Measurements from ENCODE around the gene GRK2. TPM values are rescaled to one million over a fixed set of nuclear protein-coding genes. Genes with fewer than 3 reads are reported as not detected.

The GRK2 gene
- polyA plus RNA-seq, 1 donor (not counting 4 experiments of a cell fraction or from before 2014, with no cell fraction given) = 21.1 TPM

DNA sequence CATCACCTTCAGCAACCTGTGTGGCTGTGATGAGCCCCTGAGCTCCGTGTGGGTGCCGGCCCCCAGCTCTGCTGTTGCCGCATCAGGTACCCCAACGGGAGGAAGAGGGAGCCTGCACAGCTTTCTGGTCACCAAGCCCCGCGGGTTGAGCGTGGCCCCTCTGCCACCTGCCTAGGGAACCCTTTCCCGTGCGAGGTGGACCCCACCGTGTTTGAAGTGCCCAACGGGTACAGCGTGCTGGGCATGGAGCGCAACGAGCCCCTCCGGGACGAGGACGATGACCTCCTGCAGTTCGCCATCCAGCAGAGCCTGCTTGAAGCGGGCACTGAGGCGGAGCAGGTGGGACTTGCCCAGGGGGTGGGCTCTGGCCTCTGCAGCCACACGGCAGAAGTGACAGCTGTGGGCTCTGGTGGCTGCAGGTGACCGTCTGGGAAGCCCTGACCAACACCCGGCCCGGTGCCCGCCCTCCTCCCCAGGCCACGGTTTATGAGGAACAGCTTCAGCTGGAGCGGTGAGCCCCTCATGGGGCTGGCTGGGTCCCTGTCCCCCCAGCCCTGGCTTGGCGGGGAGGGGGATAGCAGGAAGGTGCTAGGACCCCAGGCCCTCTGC lies 35.1 kb downstream of the GRK2 start:
- no peak for TF ChIP-seq EZH2 (IDR thresholded peaks at IDR 0.05; ENCODE audit: low read length)
- TF ChIP-seq, protein P1, sequence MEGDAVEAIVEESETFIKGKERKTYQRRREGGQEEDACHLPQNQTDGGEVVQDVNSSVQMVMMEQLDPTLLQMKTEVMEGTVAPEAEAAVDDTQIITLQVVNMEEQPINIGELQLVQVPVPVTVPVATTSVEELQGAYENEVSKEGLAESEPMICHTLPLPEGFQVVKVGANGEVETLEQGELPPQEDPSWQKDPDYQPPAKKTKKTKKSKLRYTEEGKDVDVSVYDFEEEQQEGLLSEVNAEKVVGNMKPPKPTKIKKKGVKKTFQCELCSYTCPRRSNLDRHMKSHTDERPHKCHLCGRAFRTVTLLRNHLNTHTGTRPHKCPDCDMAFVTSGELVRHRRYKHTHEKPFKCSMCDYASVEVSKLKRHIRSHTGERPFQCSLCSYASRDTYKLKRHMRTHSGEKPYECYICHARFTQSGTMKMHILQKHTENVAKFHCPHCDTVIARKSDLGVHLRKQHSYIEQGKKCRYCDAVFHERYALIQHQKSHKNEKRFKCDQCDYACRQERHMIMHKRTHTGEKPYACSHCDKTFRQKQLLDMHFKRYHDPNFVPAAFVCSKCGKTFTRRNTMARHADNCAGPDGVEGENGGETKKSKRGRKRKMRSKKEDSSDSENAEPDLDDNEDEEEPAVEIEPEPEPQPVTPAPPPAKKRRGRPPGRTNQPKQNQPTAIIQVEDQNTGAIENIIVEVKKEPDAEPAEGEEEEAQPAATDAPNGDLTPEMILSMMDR (optimal IDR thresholded peaks at IDR 0.05 in 1 of 3, IDR thresholded peaks at IDR 0.05 in 1 of 3, conservative IDR thresholded peaks at IDR 0.05 in 1 of 3; ENCODE audit: extremely low read depth in 1 of 3, insufficient read depth in 2 of 3, low read length in 3 of 3) = no peak
- H4K20me1 ChIP-seq (ENCODE audit: control insufficient read depth, extremely low read depth, insufficient read depth, low read length) = no peaks in the 10 kb centered on the region
- H2AFZ ChIP-seq (ENCODE audit: control insufficient read depth, low read length) = no peak overlapping the region
- DNase-seq (ENCODE audit: low read depth, low spot score) = no peak
- peaks cover 2% of the 10 kb centered on the region for H3K79me2 ChIP-seq (ENCODE audit: control insufficient read depth, insufficient read depth, low read length)
- no peak overlapping the region for H3K4me3 ChIP-seq (ENCODE audit: control insufficient read depth in 2 of 3, extremely low read depth in 1 of 3, insufficient read depth in 2 of 3, low read depth in 1 of 3, low read length in 3 of 3)
- peaks cover 31 to 32% of the 10 kb centered on the region in 2 experiments for H3K36me3 ChIP-seq (ENCODE audit: control insufficient read depth in 2 of 2, extremely low read depth in 1 of 2, insufficient read depth in 2 of 2, low read length in 2 of 2)
- H3K27me3 ChIP-seq (ENCODE audit: control insufficient read depth, extremely low read depth, insufficient read depth, low read length) = no peaks in the 10 kb centered on the region
- H3K27ac ChIP-seq (ENCODE audit: control insufficient read depth, insufficient read depth, low read length) = no peak overlapping the region
- no peaks in the 10 kb centered on the region for H3K9me1 ChIP-seq (ENCODE audit: control insufficient read depth, extremely low read depth, insufficient read depth, low read length)
- no peak overlapping the region for H3K9ac ChIP-seq (ENCODE audit: control insufficient read depth, extremely low read depth, insufficient read depth, low read length)
- peaks cover 22% of the 10 kb centered on the region for H3K4me1 ChIP-seq (ENCODE audit: control insufficient read depth, extremely low read depth, insufficient read depth, low read length)
- no peak for FAIRE-seq
- dilution Hi-C loops (cut with MboI; ENCODE audit: extremely low pct_ligation_motif_present, low sequenced_read_pairs) = no loop called here
- no peaks in the 10 kb centered on the region for H3K9me3 ChIP-seq (ENCODE audit: control insufficient read depth, low read depth, low read length)
- H3K4me2 ChIP-seq (ENCODE audit: control insufficient read depth, extremely low read depth, insufficient read depth, low read depth, low read length) = no peak overlapping the region

DNA sequence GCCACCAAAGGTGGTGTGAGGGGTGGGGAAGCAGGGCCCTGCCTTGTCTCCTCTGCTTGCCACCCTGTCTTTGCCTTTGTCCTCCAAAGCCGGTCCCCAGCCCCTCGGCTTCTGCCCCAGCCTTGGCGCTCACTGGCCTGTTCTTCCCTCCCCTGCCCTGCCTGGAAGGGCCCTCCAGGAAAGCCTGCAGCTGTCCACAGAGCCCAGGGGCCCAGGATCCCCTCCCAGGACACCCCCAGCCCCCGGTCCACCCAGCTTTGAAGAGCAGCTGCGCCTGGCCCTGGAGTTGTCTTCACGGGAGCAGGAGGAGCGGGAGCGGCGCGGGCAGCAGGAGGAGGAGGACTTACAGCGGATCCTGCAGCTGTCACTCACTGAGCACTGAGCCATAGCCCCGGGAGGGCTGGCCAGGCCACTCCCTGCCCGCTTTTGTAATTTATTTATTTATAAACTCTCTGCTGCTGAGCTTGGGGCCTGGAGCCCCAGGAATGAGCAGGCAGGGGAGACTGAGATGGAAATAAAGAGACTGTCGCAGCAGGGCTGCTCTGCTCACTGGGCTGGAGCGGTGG lies 35.8 kb downstream of the GRK2 start:
- H3K9ac ChIP-seq (ENCODE audit: control insufficient read depth, extremely low read depth, insufficient read depth, low read length) = peak overlapping the region; percentile 81
- TF ChIP-seq, protein P1 (optimal IDR thresholded peaks at IDR 0.05 in 1 of 3, IDR thresholded peaks at IDR 0.05 in 1 of 3, conservative IDR thresholded peaks at IDR 0.05 in 1 of 3; ENCODE audit: extremely low read depth in 1 of 3, insufficient read depth in 2 of 3, low read length in 3 of 3) = no peak
- no peak for TF ChIP-seq EZH2 (IDR thresholded peaks at IDR 0.05; ENCODE audit: low read length)
- H3K36me3 ChIP-seq (ENCODE audit: control insufficient read depth in 2 of 2, extremely low read depth in 1 of 2, insufficient read depth in 2 of 2, low read length in 2 of 2) = peaks cover 32 to 35% of the 10 kb centered on the region in 2 experiments
- H3K79me2 ChIP-seq (ENCODE audit: control insufficient read depth, insufficient read depth, low read length) = peaks cover 2% of the 10 kb centered on the region
- no peak overlapping the region for H3K4me3 ChIP-seq (ENCODE audit: control insufficient read depth in 2 of 3, extremely low read depth in 1 of 3, insufficient read depth in 2 of 3, low read depth in 1 of 3, low read length in 3 of 3)
- no peaks in the 10 kb centered on the region for H3K27me3 ChIP-seq (ENCODE audit: control insufficient read depth, extremely low read depth, insufficient read depth, low read length)
- H4K20me1 ChIP-seq (ENCODE audit: control insufficient read depth, extremely low read depth, insufficient read depth, low read length) = no peaks in the 10 kb centered on the region
- peaks cover 22% of the 10 kb centered on the region for H3K4me1 ChIP-seq (ENCODE audit: control insufficient read depth, extremely low read depth, insufficient read depth, low read length)
- peak overlapping the region; percentile 82 for H3K4me2 ChIP-seq (ENCODE audit: control insufficient read depth, extremely low read depth, insufficient read depth, low read depth, low read length)
- H3K9me1 ChIP-seq (ENCODE audit: control insufficient read depth, extremely low read depth, insufficient read depth, low read length) = no peaks in the 10 kb centered on the region
- no peak for DNase-seq (ENCODE audit: low read depth, low spot score)
- FAIRE-seq = no peak
- H3K9me3 ChIP-seq (ENCODE audit: control insufficient read depth, low read depth, low read length) = no peaks in the 10 kb centered on the region
- no peak overlapping the region for H3K27ac ChIP-seq (ENCODE audit: control insufficient read depth, insufficient read depth, low read length)
- dilution Hi-C loops (cut with MboI; ENCODE audit: extremely low pct_ligation_motif_present, low sequenced_read_pairs) = no loop called here
- no peak overlapping the region for H2AFZ ChIP-seq (ENCODE audit: control insufficient read depth, low read length)

Measured in keratinocyte (primary cell).